Omental fat pad (tissue), 4 donors: ENCODE data around the gene PIGN. TPM values are rescaled to one million over a fixed set of nuclear protein-coding genes. Genes with fewer than 3 reads are reported as not detected.

Experiments used
- ATAC-seq: fragments of 150-250 bp; one replicate; pipeline ENCODE4 v1.9.1; 2016; ENCODE audit warnings: mild to moderate bottlenecking, moderate library complexity; ENCODE audit not compliant: low FRiP score
- DNase-seq: peaks from one replicate; pipeline ENCODE4 v3.0.0-alpha.2; 2019; ENCODE audit warnings: low spot score
- CTCF ChIP-seq, 3 donors: fragments of 450-650 bp; IDR thresholded peaks; one replicate each; pipeline ENCODE4 v1.5.1; 2016 to 2017; ENCODE audit warnings: antibody characterized with exemption in 3 of 3, mild to moderate bottlenecking in 3 of 3, moderate library complexity in 2 of 3
- total RNA-seq, 4 donors: library from RNA; depleted of rRNA; stranded (reverse); fragments of >200 nt; gene quantifications; one replicate each; pipeline ENCODE4 v1.1.0, GENCODE V29; 2016

Gene PIGN
- total RNA-seq, 4 donors from 2014 or later = 19.7 to 31.8 (median 24.8) TPM

DNA sequence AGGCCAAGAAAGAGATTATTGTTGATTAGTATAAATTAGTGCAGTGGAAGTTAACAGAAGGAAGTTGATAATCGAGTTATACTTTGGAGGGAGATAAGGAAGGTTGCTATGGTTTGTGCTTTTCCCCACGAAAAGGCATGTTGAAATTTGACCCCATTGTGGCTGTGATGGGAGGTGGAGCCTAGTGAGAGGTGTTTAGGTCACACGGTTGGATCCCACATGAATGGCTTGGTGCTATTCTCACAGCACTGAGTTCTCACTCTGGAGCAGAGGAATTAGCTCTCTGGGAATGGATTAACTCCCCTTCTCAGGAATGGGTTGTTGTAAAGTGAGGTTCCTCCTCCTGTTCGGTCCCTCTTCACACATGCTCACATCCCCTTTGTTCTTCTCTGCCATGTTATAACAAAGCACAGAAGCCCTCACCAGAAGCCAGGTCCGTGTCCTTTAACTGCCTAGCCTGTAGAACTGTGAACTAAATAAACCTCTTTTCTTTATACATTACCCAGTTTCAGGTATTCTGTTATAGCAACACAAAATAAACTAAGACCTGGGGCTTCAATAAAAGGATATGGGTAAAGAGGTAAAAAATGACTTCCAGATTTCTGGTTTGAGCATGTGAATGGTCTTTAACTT, 21.9 kb downstream of the PIGN start:
- TF ChIP-seq CTCF (IDR thresholded peaks at IDR 0.05) = no peak
- DNase-seq = no peak
- no peak for ATAC-seq

DNA sequence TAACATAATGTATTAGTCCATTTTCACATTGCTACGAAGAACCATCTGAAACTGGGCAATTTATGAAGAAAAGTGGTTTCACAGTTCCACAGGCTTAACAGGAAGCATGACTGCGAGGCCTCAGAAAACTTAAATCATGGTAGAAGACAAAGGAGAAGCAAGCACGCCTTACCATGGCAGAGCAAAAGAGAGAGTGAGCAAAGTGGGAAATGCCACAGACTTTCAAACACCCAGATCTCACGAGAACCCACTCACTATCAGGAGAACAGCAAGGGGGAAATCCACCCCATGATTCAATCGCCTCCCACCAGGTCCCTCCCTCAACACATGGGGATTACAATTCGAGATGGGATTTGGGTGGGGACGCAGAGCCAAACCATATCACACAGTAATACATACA, 22.5 kb downstream of the PIGN start:
- no peak for TF ChIP-seq CTCF (IDR thresholded peaks at IDR 0.05)
- ATAC-seq (no peak), DNase-seq (no peak)

- DNase-seq (no peak), ATAC-seq (no peak)
- no peak for TF ChIP-seq CTCF (IDR thresholded peaks at IDR 0.05)
Measured at GRCh38 chr18:62157843-62158242, 29.0 kb downstream of the PIGN start.

- TF ChIP-seq CTCF (IDR thresholded peaks at IDR 0.05) = no peak
- ATAC-seq (no peak), DNase-seq (no peak)
Measured at GRCh38 chr18:62152844-62153243, 34.0 kb downstream of the PIGN start.

DNA sequence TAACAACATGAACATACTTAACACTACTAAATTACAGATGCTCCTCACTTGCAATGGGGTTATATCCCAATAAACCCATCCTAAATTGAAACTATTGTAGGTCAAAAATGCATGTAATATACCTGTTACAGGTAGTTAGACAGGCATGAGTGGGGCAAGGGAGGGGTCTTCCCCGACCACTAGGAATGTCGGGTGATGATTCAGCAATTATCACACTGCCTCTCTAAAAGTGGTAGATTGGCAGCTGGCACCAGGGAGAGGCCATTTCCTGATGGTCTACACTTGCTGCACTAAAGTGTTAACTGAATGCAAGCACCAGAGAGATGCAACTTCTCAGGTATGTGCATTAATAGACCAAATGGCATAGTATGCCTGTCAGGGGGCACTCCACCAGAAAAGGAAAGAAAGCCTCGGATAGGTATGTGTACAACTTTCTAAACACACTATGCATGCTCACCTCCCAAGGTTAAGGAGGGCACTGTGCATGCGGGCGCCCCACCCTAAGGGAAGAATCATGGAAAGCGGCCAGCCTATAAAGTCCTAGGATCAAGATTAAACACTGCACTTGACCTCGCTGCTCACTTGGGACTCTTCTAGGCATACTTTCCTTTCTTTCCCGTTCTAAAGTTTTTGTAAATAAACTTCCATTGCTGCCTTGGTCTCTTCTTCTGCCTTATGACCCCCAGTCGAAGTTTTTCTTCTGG, 35.6 kb downstream of the PIGN start:
- no peak for TF ChIP-seq CTCF (IDR thresholded peaks at IDR 0.05)
- ATAC-seq (no peak), DNase-seq (no peak)

DNA sequence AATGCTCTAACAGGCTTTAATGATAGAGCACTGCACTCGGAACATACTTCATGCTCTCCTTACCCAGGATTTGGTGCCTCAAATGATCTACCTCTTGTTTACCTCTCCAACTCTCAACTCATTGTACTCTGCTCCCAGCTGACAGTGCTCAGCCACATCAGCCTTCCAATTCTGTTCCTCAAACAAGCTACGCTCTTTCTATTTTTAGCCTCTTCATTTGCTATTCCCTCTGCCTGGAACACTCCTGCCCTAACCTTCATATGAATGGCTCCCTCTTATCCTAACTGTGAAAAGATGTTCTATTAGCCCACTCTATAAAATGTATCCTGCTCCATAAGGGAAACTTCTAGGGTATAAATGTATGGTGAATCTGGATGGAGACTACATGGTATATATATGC, 42.5 kb downstream of the PIGN start:
- no peak for TF ChIP-seq CTCF (IDR thresholded peaks at IDR 0.05)
- DNase-seq (no peak), ATAC-seq (no peak)

- DNase-seq = no peak
- no peak for TF ChIP-seq CTCF (IDR thresholded peaks at IDR 0.05)
- no peak for ATAC-seq
Measured at GRCh38 chr18:62140259-62140658, 46.6 kb downstream of the PIGN start.
